GM21423 (cell line): ENCODE measurements around the gene CDK11A.
"Not testable (repeated sequence)": the region's sequence is repeated elsewhere in the genome, so short reads cannot be mapped to it uniquely, and the experiment has no call there.

ENCODE experiments used
- ATAC-seq: cut with Tn5 transposase; IDR thresholded peaks from one replicate; pipeline ENCODE4 v1.9.1; 2021; ENCODE audit warnings: mild to moderate bottlenecking, moderate library complexity; ENCODE audit not compliant: unreplicated experiment

CDK11A gene

DNA sequence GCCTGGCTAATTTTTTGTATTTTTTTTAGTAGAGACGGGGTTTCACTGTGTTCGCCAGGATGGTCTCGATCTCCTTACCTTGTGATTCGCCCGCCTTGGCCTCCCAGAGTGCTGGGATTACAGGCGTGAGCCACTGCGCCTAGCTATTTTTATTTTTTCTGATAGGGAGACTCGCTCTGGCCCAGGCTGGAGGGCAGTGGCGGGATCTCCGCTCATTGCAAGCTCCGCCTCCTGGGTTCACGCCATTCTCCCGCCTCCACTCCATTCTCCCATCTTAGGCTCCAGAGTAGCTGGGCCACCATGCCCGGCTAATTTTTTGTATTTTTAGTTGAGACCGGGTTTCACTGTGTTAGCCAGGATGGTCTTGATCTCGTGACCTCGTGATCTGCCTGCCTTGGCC lies 1.9 kb upstream of the CDK11A start:
- ATAC-seq, result not testable (repeated sequence)

DNA sequence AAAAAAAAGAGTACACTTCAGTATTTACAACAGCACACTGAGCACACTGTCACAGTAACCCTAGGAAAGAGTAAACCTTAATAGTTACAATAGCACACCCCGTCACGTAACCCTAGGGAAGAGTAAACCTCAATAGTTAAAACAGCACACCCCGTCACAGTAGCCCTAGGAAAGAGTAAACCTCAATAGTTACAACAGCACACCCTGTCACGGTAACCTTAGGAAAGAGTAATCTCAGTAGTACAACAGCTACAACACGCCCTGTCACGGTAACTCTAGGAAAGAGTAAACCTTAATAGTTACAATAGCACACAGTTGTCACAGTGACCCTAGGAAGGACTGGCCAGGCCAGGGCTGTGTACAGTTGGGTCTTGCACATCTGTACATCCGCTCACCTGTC lies 3.0 kb downstream of the CDK11A start:
- no peak for ATAC-seq

DNA sequence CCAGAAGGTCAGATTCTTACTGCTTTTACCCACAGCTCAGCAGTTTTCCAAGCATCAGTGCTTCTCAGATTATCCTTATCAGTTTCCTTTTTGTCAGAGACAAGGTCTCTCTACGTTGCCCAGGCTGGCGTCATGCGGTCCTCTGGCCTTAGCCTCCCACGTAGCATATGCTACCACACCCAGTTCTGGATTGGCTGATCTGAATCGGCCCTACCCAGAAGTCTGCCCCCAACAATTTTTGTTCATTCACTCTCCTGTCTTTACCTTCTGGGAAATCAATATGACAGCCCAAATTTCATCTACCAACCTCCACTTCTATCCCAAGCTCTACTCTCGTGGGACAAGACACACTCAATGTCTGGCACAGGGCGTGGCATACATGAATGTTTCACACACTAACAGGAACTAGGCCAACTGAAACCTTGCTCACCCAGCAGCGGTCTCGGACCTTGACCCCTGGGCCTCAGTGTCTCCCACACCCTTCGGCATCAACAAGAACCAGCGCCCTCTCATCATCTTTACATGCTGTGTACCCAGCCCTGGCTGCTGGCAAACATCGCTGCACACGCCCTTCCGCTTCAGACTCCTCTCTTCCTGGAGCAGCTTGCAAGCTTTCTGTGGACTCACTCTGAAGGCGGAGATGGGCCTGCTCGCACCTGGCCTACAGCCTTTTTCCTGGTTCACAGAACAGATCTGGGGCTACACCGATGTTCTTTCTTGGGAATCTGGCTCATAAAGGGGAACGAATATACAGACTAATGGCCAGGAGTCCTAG lies 8.9 kb downstream of the CDK11A start:
- ATAC-seq, result not testable (repeated sequence)

DNA sequence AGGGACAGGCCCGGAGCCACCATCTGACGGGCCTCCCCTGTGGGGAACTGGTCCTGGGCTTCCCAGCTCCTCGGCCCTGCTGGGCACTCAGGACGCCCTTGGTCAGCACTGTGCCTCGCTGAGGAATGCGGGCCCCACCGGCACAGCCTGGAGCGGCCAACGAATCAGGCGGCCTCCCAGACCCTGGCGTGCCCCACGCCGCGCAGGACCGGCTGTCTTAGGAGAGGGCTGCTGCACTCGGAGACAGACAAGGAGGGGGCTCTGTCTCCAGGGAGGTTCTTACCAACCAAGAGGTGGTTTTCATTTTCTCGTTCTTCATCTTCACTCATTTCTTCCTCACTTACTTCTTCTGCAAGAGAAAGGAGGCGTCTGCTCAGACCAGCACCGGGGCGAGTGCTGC lies 16.3 kb downstream of the CDK11A start:
- not testable (repeated sequence) for ATAC-seq

DNA sequence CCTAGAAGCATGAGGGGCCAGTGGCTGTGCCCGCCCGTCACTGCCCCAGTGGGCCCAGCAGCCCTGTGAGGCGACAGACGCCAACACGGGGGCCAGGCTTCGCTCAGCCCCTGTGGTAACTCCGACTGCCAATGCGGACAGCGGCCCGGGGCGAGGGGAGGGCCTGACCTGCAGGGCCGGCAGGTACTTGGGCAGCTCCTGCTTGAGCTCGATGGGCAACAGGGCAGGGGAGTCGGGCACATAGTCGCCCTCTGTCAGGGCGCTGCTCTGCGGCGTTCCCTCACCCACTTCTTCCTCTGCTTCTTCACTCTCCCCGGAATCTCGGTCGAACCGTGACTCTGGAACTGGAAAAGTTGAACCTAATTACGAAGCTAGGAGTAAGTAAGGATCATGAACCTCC lies 16.9 kb downstream of the CDK11A start:
- not testable (repeated sequence) for ATAC-seq

DNA sequence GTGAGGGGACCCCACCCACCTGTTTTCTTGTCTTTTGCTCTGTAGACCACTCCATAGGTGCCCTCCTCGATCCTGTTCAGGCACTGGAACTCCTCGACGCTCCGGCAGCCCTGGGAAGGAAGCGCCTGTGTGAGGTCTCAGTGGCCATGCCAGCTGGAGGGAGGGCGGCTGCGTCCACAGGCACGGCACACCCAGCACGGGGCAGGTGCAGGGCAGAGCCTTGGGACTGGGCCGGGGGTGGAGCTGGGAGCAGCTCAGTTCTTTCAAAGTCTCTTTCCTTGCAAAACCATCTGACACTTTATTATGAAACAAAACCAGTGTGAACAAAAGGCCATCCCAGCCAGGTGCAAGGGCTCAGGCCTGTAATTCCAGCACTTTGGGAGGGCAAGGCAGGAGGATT lies 18.5 kb downstream of the CDK11A start:
- ATAC-seq, result not testable (repeated sequence)

DNA sequence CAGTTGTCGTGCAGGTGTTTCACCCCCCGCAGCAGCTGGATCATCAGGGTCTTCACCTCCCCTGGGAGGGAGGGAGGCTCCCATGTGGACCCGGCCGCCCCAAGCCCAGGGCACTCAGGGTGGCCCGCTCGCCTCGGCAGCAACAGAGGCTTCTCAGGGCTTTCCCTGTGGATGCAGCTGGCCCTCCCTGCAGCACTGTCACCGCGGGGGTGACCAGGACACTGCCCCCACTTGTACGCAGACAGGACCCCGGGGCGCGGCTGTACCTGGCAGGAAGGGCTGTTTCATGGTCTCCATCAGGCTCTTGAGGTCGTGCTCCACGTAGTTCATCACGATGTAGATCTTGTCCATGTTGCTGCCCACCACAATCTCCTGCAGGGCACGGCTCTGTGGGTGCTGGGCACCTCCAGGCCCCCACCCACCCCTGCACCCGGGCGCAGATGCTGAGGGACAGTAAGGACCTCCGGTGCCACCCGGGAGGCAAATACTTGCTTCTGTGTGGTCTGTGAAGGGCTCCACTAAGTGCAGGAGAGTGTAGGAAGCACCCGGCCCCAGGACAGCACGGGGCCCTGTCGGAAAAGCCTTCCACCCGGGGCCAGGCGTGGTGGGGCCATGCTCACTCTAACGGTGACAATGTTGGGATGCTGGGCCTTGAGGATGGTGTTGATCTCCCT lies 19.7 kb downstream of the CDK11A start:
- ATAC-seq, result not testable (repeated sequence)

DNA sequence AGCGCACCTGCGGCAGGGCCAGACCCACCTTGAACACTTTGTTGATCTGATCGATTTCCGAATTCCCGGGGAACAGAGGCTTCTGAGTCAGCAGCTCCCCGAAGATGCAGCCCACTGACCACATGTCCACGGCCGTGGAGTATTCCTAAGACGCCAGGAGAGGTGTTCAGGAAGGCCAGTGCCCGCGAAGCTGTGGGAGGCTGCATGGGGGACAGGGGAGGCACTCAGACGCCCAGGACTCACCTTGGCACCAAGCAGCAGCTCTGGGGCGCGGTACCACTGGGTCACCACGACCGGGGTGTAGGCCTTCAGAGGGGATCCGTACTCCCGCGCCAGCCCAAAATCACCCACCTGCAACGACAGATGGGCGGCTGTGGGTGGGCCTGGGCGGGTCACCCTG lies 20.4 kb downstream of the CDK11A start:
- no peak for ATAC-seq

DNA sequence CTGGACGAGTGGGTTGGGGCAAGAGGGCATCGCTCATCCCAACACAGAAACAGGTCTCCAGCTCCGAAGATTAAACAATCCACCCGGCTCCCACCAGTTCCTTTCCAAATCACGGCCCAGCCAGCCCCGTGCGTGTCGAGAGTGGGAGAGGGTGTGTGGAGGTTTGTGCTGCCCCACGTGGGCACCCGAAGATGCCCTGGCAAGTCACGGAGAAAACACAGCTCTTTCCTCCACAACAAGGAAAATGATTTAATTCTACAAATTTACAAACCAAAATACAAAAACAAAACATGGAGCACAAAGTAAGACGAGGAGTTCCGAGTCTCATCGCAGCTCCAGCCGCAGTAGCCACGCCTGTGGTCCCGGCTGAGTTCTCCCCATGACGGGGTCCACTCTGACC lies 21.7 kb downstream of the CDK11A start:
- not testable (repeated sequence) for ATAC-seq

DNA sequence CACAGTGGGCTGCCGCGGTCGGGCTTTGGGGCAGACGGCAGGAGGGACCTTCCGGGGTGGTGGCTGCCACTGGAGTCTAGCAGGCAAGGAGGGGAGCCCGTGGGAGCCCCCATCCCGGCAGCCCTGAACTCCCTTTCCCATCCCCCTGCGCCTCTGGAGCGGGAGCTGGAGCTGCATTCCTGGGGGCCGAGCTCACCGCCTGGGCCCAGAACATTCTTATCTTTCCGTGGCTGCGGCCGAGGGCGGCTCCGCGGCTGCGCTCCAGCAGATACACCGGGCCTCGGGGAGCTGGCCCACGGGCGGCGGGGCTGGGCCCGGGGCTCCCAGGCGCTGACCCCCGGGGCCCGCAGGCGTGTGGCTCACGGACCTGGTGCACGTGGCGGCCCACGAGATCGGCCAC lies 23.6 kb downstream of the CDK11A start:
- ATAC-seq, result not testable (repeated sequence)

DNA sequence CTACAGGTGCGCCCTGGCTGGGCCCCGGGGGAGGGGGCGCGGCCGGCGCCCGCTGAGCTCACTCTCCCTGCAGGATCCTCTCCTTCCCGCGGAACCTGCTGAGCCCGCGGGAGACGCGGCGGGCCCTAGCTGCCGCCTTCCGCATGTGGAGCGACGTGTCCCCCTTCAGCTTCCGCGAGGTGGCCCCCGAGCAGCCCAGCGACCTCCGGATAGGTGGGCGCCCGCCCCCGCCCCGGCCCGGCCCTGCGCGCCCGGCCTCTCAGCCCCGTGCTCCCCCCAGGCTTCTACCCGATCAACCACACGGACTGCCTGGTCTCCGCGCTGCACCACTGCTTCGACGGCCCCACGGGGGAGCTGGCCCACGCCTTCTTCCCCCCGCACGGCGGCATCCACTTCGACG lies 24.1 kb downstream of the CDK11A start:
- not testable (repeated sequence) for ATAC-seq

DNA sequence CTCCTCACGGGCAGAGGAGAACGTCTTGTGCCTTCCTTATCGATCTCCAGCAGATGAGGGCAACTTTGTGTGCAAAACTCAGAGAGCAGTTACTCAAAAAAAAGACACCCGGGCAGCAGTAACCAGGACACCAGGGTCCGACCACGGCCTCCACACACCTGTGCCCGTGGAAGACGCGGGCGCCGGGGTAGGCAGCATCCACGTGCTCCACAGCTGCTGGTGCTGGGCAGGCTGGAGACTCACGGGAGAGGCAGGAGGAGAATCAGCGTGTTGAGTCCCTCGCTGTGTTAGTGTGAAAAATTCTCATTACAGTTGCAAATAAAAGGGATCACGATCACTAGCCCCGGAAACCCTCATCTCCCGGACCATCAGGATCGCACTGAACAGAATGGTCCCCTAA lies 25.1 kb downstream of the CDK11A start:
- ATAC-seq, result not testable (repeated sequence)

DNA sequence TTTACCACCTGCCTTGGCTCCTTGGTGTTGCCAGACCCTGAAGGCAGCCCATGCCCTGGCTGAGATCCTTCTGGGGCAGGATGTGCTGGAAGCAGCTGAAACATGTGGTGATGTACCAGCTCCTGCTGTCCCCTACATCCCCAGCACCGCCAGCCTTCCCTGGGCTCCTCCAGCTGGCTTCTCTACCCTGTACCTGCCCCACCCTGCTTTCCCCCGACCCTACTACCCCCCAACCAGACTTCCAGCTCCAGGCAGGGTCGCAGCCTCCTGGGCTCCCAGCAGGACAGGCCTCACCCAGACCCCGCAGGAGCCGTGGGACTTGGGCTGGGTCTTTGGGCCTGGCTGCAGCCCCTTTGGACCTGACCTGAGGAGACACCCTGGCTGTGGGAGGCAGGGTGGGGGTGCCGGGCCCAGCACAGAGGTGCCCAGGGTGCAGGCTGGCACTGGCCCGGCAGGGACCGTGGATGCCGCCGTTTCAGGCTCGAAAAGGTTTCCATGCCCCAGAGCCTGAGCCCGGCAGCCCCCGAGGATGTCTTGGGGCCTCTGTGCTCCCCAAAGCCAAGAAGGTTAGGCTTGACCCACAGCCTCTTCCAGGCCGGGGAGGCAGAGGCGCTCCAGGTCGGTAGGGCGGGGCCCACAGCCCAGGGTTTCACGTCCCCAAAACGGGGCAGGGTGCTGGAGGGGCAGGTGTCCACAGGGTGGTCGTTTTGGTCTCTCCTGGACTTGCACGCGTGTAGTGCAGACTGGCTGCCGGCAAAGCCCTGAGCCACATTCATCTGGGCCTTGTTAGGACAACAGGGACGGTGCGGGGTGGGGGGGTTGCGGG lies 26.6 kb downstream of the CDK11A start:
- not testable (repeated sequence) for ATAC-seq

DNA sequence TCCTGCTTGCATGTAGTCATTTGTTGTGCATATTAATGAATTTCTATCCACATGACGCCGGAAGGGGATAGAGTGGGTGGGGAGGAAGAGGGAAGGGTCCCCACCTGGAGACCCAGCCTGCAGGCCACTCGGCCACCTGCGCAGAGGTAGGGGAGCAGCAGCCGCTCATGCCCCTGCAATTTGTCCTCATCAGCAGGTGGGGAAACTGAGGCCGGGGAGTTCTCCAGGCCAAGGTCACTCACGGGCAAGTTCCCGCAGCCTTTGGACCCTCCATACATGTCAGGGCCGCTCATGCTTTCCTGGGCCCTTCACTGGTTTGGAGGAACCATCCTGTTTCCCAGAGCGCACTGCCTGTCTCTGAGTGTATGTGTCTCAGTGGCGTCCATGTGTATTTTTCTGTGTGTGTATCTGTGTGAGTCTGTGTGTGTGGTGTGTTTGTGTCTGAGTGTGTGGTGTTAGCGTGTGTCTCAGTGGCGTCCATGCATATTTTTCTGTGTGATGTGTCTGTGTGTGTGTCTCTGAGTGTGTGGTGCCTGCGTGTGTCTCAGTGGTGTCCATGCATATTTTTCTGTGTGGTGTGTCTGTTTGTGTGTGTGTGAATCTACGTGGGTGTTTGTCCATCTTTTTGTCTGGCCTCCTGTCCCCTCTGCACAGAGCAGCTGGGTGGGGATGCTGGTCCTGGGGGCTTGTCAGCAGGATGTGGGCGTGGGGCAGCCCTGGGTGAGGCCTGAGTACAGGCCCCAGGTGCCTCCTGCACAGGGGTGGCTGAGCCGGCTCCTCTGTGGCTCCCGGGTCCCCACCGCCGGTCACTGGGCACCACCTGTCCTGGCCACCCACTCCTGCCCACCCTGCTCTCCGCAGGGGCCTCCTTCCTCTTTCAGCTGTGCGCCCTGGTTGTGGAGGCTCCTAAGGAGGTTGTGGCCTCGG lies 27.5 kb downstream of the CDK11A start:
- ATAC-seq, result not testable (repeated sequence)

DNA sequence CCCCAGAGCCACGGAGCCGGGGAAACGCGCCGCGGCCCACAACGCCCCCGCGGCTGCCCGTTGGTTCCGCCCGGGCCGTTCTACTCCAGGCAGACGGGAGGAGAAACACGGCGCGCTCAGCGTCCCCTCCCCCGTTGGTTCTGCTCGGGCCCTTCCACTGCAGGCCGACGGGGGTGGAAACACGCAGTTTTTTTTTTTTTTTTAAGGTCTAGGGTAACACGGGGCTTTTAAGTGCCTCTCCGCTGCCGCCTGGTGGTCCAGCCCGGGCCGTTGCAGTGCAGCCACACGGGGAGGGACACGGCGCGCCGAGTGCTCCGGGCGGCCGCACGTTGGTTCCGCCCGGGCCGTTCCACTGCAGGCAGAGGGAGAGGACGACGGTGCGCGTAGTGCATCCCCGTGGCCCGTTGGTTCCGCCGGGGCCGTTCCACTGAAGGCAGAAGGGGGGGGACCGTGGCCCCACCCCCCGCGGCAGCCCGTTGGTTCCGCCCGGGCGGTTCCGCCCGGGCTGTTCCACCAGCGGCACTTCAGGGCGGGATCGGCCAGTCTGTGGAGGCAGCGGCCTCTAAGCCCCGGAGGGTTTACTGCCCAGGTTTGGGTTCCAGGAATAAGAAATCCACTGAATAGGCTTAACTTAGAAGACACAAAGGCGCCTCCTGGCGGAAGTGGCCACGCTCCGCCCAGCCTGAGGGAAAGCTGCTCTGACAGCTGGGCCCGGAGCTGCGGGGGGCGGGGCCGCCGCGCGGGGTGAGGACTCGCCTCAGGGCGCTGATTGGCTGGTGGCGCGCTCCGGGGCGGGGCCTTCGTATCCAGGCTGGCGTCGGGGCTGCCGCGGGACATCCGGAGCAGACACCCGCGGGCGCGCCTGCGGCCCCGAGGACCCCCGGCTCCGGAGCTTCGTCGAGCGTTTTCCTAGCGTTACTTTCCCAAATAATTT lies 31.2 kb downstream of the CDK11A start, which contains the start of gene SLC35E2B:
TSS of gene SLC35E2B (minus strand) at position 82 of the 934 bp plus-strand sequence. CDS start 16,096 bp downstream, outside the sequence.
- ATAC-seq, result peak; percentile 77

DNA sequence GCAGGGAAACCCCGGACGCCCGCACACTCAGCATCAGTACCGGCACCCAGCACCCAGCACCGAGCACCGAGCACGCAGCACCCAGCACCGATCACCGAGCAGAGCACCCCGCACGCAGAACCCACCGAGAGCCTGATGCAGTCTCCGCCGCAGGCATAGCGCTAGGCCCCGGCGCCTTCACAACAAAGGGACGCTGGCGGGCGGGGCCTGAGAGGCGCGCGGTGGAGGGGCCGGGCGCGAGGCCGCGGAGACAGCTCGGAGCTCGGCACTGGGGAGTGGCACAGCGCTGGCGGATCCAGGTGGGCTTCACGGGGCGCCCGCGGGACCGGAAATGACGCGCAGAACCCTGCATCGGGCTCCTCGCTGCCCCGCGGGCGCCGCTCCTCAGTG lies 31.8 kb downstream of the CDK11A start:
- peak; percentile 32 for ATAC-seq

DNA sequence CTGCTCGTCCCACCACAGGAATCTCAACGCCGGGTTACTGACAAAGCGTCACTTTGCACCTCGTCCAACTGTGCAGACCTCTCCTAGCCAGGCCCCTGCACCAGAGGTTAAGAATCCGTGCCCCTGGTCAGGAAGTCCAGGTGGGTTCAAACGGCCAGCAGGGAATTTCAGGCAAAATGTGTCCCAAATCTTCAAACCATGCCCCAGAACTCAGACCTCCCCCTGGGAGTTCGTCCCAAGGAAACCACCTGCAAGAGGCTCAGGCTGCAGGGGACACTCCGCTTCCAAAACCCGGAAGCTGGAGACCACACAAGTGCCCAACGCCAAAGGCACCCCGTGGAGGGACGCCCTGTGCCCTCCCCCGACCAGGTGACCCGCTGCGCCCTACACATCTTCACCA lies 32.7 kb downstream of the CDK11A start:
- ATAC-seq, result not testable (repeated sequence)

DNA sequence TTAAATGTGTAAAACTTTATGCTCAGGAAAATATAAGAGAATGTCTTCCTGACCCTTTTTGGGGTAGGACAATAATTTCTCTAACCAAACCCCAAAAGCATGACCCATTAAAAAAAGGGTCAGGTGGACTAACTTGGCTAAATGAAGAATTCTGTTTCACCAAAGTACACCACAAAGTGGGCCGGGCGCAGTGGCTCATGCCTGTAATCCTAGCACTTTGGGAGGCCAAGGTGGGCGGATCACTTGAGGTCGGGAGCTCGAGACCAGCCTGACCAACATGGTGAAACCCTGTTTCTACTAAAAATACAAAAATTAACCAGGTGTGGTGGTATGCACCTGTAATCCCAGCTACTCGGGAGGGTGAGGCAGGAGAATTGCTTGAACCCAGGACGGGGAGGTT lies 34.6 kb downstream of the CDK11A start:
- ATAC-seq, result not testable (repeated sequence)

DNA sequence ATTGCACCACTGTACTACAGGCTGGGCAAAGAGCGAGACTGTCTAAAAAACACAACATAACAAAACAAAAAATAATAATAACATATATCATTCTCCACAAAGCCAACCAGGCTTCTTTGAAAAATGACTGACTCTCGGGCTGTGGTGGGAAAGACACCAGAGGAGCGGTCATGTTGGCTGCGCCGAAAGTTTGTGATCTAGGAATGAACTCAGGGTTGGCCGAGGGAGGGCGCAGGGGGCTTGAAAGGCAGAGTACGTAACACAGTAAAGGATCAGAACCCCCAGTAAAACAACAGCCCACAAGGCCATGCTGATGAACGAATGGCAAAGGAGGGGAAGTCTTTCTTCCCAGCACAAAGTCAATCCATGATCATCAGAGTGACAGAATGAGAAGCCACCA lies 36.3 kb downstream of the CDK11A start:
- ATAC-seq, result no peak
